ENCODE data around the gene MACO1.
"Not testable (repeated sequence)": the region's sequence is repeated elsewhere in the genome, so short reads cannot be mapped to it uniquely, and the experiment has no call there.

MACO1 gene, protein sequence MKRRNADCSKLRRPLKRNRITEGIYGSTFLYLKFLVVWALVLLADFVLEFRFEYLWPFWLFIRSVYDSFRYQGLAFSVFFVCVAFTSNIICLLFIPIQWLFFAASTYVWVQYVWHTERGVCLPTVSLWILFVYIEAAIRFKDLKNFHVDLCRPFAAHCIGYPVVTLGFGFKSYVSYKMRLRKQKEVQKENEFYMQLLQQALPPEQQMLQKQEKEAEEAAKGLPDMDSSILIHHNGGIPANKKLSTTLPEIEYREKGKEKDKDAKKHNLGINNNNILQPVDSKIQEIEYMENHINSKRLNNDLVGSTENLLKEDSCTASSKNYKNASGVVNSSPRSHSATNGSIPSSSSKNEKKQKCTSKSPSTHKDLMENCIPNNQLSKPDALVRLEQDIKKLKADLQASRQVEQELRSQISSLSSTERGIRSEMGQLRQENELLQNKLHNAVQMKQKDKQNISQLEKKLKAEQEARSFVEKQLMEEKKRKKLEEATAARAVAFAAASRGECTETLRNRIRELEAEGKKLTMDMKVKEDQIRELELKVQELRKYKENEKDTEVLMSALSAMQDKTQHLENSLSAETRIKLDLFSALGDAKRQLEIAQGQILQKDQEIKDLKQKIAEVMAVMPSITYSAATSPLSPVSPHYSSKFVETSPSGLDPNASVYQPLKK

DNA sequence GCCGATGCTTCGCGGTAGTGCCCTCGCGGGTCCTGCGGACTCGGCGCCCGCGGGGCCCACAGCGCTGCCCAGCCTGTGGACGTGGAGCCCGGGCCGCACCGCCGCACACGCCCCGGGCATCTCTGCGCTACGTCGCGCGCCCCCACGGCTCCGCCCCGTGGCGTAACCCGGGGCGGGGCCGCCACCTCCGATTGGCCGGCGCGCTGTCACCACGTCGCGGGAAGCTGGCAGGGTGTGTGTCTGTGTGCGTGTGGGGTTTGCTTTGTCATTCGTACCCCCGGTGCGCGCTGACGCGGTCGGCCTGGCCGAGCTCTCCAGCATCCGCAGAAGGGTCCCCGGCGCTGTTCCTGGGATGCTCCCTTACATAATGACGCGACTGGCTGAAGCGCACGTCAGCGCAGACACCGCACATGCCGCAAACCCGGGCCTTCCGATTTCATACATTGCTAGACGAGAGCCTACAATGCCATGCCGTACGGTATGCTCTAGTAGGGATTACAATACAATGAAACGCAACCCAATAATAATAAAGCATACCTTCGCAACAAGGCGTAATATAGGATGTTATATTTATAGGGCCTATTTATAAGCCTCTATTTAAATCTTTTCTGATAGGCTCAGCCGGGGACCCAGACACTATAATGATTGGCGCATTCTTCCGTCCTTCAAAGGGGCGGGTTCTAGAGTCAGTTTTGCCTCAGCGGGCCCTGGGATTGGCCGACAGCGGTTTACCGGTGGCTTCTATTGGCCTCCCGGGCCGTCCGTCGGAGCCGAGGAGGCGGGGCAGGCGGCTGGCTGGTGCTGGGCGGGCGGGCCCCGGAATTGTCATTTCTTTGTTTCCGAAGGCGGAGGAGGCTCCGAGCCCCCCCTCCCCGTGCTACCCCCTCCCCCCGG lies at the start of gene MACO1:
TSS of gene MACO1 (plus strand) at position 825 of the 894 bp plus-strand sequence. CDS start 202 bp downstream, outside the sequence.
- peak; percentile 97 for DNase-seq (ENCODE audit: low spot score)

DNA sequence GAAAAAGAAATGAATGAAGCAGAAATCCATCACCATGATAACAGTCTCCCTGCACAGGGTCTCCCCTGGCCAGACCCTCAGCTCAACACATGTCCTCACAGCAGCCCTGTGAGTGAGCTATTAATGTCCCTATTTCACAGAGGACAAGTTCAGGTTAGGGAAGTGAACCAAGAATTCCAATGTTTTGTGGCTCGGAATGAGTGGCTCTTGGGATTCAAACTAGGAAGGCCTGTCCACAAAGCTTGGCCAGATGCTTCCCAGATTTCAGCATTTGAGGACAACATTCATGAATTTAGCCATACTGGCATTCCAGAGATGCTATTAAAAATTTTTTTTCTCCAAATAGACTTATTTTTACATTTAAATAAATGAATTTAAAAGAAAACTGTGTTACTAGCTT lies 48.2 kb upstream of the MACO1 start:
- not testable (repeated sequence) for DNase-seq (ENCODE audit: low spot score)

- DNase-seq (ENCODE audit: low spot score): not testable (repeated sequence)
Measured at GRCh38 chr1:25383090-25383489, 47.6 kb upstream of the MACO1 start.

GRCh38 chr1:25383875-25384274 lies 46.8 kb upstream of the MACO1 start:
- not testable (repeated sequence) for DNase-seq (ENCODE audit: low spot score)

- DNase-seq (ENCODE audit: low spot score): not testable (repeated sequence)
Measured at GRCh38 chr1:25387096-25387495, 43.6 kb upstream of the MACO1 start.

GRCh38 chr1:25388691-25389090 lies 42.0 kb upstream of the MACO1 start:
- DNase-seq (ENCODE audit: low spot score): not testable (repeated sequence)

GRCh38 chr1:25389721-25390120 lies 41.0 kb upstream of the MACO1 start:
- not testable (repeated sequence) for DNase-seq (ENCODE audit: low spot score)

GRCh38 chr1:25392841-25393240 lies 37.9 kb upstream of the MACO1 start:
- DNase-seq (ENCODE audit: low spot score): no peak

- DNase-seq (ENCODE audit: low spot score): not testable (repeated sequence)
Measured at GRCh38 chr1:25397549-25397948, 33.1 kb upstream of the MACO1 start.

DNA sequence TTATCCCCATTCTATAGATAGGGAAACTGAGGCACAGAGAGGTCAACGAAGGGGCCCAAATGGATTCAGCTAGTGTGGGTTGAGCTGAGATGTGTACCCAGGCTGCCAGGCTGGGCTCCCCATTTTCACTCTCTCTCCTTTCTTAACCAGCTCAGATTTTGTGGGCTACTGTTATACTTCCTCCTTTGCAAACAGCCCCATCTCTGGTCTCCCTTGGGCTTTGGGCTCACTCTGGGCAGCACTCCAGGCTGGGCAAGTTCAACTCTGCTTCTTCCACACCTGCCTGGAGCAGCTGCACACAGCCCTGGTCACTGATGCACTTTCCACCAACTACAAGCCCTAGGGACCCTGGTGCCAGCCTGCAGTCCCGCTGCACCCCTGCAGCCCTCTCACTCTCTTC lies 32.6 kb upstream of the MACO1 start:
- DNase-seq (ENCODE audit: low spot score): not testable (repeated sequence)

DNA sequence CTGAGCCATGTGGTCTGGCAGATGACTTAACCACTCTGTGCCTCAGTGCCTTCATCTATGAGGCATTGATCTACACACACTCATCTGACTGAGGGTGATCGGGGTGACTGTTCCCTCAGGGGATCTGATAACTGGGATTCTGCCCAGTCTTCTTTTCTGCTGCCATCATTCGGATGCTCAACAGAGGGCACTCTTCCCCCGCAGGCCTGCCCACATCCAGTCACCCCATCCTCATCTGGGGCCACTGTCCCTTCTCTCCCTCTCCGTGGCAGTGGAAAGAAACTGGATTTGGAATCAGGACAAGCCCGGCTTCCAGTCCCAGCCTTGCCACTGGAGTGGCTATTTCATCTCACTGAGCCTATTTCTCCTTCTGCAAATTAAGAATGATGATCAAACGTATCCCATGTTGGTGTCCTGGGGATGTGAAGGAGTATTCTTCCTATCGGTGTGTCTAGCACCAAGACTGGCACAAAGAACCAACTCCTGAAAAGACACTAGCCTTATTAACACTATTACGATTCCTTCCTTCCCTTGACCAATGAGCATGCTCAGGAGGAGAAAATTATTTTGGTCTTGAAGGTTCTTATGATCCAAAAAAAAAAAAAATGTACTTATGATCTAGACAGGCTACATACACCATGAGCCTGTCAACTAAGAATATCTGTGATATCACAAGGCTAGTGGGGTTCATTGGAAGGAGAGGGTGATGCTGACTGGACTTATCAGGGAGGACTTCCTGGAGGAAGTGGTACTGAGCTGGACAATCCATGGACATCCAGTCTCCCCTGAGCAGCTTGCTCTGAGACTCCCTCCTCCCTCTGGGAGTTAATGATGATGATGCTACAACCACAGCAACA lies 27.5 kb upstream of the MACO1 start:
- peak; percentile 9 for DNase-seq (ENCODE audit: low spot score)

- not testable (repeated sequence) for DNase-seq (ENCODE audit: low spot score)
Measured at GRCh38 chr1:25405731-25406305, 24.9 kb upstream of the MACO1 start.

- DNase-seq (ENCODE audit: low spot score): not testable (repeated sequence)
Measured at GRCh38 chr1:25409641-25410427, 20.9 kb upstream of the MACO1 start.

- DNase-seq (ENCODE audit: low spot score): not testable (repeated sequence)
Measured at GRCh38 chr1:25412872-25413623, 17.6 kb upstream of the MACO1 start.

GRCh38 chr1:25414157-25414556 lies 16.5 kb upstream of the MACO1 start:
- DNase-seq (ENCODE audit: low spot score): not testable (repeated sequence)

GRCh38 chr1:25414578-25414977 lies 16.1 kb upstream of the MACO1 start:
- DNase-seq (ENCODE audit: low spot score): not testable (repeated sequence)

DNA sequence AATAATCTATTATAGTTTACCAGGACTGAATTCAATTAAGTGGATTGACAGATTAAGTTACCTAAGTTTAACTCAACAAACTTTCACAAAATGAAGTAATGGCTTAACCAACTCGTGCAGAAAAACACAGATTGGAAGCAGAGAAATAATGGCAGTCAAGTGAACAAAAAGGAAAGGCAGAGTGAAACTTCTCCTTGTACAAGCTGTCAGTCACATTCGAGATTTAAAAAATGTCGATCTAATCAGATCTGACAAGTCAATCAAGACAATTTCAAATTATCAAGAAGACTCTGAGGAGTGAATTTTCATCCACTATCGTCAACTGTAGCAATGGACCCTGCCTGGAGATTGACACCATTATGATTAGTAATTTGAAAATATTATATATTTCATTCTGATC lies 13.4 kb upstream of the MACO1 start:
- DNase-seq (ENCODE audit: low spot score): not testable (repeated sequence)

- not testable (repeated sequence) for DNase-seq (ENCODE audit: low spot score)
Measured at GRCh38 chr1:25419339-25419738, 11.4 kb upstream of the MACO1 start.

DNA sequence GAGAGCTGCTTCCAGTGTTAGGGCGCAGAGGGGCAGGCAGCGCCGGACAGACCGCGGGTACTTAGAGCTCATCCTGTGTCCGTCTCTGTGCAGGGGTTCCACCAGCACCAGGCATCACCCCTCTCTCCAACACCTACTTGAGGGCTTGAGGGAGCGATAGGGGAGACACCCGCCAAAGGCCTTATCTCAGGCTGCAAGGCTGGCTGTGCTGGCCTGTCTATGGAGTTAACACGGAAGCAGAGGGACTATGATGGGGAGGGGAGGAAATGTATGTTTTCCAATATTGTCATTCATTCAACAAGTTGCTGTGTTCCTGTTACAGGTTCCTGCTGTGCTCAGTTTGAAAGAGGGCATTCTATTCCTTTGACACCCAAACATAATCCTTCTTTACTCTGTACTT lies 10.0 kb upstream of the MACO1 start, which contains the start of gene RHCE:
TSS of gene RHCE (minus strand) at position 111 of the 400 bp plus-strand sequence. CDS start at position 72, 39 bp downstream.
- not testable (repeated sequence) for DNase-seq (ENCODE audit: low spot score)
